Neural cell (in vitro differentiated cells): ENCODE measurements around the gene RNASEH1. TPM values are rescaled to one million over a fixed set of nuclear protein-coding genes. Genes with fewer than 3 reads are reported as not detected.

Experiments
- H2AFZ ChIP-seq: fragments of 200-600, 300-800 bp; sonication (generic), shearing (Covaris generic); 2 replicates; pipeline ENCODE4 v1.6.0; 2014; ENCODE audit warnings: low read depth, mild to moderate bottlenecking, antibody characterized with exemption, low read length, moderate library complexity
- H3F3A ChIP-seq: fragments of 200-600 bp; shearing (Covaris generic); 2 replicates; pipeline ENCODE4 v1.6.1; 2016; ENCODE audit warnings: mild to moderate bottlenecking, moderate library complexity, mixed read lengths, antibody characterized with exemption, low read length; ENCODE audit not compliant: insufficient read depth, poor library complexity, severe bottlenecking
- H3K27ac ChIP-seq: fragments of 200-600, 300-800 bp; sonication (generic), shearing (Covaris generic); 2 replicates; pipeline ENCODE4 v1.5.1; 2014; ENCODE audit warnings: mild to moderate bottlenecking, low read length, moderate library complexity
- H3K27me3 ChIP-seq: fragments of 300-800, 200-600 bp; sonication (generic), shearing (Covaris generic); 2 replicates; pipeline ENCODE4 v1.6.0; 2014; ENCODE audit warnings: mild to moderate bottlenecking, low read depth, low read length, moderate library complexity; ENCODE audit not compliant: insufficient read depth
- H3K36me3 ChIP-seq: fragments of 300-800, 200-600 bp; sonication (generic), shearing (Covaris generic); 2 replicates; pipeline ENCODE4 v1.5.1; 2014; ENCODE audit warnings: mild to moderate bottlenecking, antibody characterized with exemption, low read length, moderate library complexity; ENCODE audit not compliant: insufficient read depth
- H3K4me2 ChIP-seq: fragments of 300-800, 200-600 bp; sonication (generic), shearing (Covaris generic); 2 replicates; pipeline ENCODE4 v1.6.0; 2014; ENCODE audit warnings: mild to moderate bottlenecking, low read length
- H3K4me3 ChIP-seq: fragments of 300-800, 200-600 bp; sonication (generic), shearing (Covaris generic); 2 replicates; pipeline ENCODE4 v1.5.1; 2014; ENCODE audit warnings: mild to moderate bottlenecking, low read length, moderate library complexity
- H3K79me2 ChIP-seq: fragments of 200-600 bp; shearing (Covaris generic); replicated peaks from 2 replicates; pipeline ENCODE4 v1.6.0; 2014; ENCODE audit warnings: mild to moderate bottlenecking, low read length, moderate library complexity; ENCODE audit not compliant: insufficient read depth
- H3K9ac ChIP-seq: fragments of 300-800, 200-600 bp; sonication (generic), shearing (Covaris generic); 2 replicates; pipeline ENCODE4 v1.6.1; 2016; ENCODE audit warnings: mild to moderate bottlenecking, low read length, mixed read lengths
- H3K9me2 ChIP-seq: fragments of 200-600 bp; shearing (Covaris generic); 2 replicates; pipeline ENCODE4 v1.6.1; 2016; ENCODE audit warnings: mild to moderate bottlenecking, low read length, mixed read lengths; ENCODE audit not compliant: insufficient read depth
- H3K9me3 ChIP-seq: fragments of 200-600, 300-800 bp; sonication (generic), shearing (Covaris generic); 2 replicates; pipeline ENCODE4 v1.6.1; 2016; ENCODE audit warnings: mild to moderate bottlenecking, mixed run types, low read length, moderate library complexity, mixed read lengths
- H4K20me1 ChIP-seq: fragments of 200-600 bp; shearing (Covaris generic); 2 replicates; pipeline ENCODE4 v1.6.1; 2016; ENCODE audit warnings: mild to moderate bottlenecking, mixed run types; ENCODE audit not compliant: insufficient read depth
- EP300 ChIP-seq: fragments of 450-650 bp; conservative IDR thresholded peaks from 2 replicates; pipeline ENCODE4 v1.6.1; 2014; ENCODE audit warnings: antibody characterized with exemption, mild to moderate bottlenecking, moderate library complexity; ENCODE audit not compliant: poor library complexity, severe bottlenecking
- EZH2 ChIP-seq: fragments of 200-600, 300-800 bp; shearing (Covaris generic), sonication (generic); IDR thresholded peaks from 2 replicates; pipeline ENCODE4 v1.6.1; 2014; ENCODE audit warnings: antibody characterized with exemption, low read length, borderline replicate concordance, mild to moderate bottlenecking; ENCODE audit not compliant: insufficient read depth, poor library complexity, severe bottlenecking
- MXI1 ChIP-seq: fragments of 450-650 bp; conservative IDR thresholded peaks from 2 replicates; pipeline ENCODE4 v1.6.1; 2014; ENCODE audit warnings: antibody characterized with exemption, mild to moderate bottlenecking; ENCODE audit not compliant: poor library complexity, severe bottlenecking
- POLR2AphosphoS5 ChIP-seq: IDR thresholded peaks from 2 replicates; pipeline ENCODE4 v1.6.1; 2012
- RAD21 ChIP-seq: fragments of 450-650 bp; conservative IDR thresholded peaks from 2 replicates; pipeline ENCODE4 v1.6.1; 2014; ENCODE audit warnings: antibody characterized with exemption, mild to moderate bottlenecking, moderate library complexity
- SMC3 ChIP-seq: fragments of 450-650 bp; conservative IDR thresholded peaks from 2 replicates; pipeline ENCODE4 v1.6.1; 2014; ENCODE audit warnings: antibody characterized with exemption, mild to moderate bottlenecking, moderate library complexity; ENCODE audit not compliant: poor library complexity
- TAF1 ChIP-seq: IDR thresholded peaks from 2 replicates; pipeline ENCODE4 v1.6.1; 2012; ENCODE audit warnings: low read depth
- polyA plus RNA-seq: library from polyadenylated mRNA; depleted of rRNA; stranded (reverse); fragments of >200 nt; gene quantifications from 2 replicates; pipeline ENCODE4 v1.2.3, GENCODE V29; 2014
- TF ChIP-seq, protein P1 (sequence below): IDR thresholded peaks from 2 replicates; pipeline ENCODE4 v1.6.1; 2012; ENCODE audit warnings: borderline replicate concordance
- TF ChIP-seq, protein P2 (sequence below): fragments of 450-650 bp; IDR thresholded peaks from 2 replicates; pipeline ENCODE4 v1.5.1; 2014; ENCODE audit warnings: antibody characterized with exemption, mild to moderate bottlenecking, moderate library complexity; ENCODE audit not compliant: poor library complexity, severe bottlenecking

Gene RNASEH1
- polyA plus RNA-seq, 1 donor from 2014 or later: 23.4 TPM

DNA sequence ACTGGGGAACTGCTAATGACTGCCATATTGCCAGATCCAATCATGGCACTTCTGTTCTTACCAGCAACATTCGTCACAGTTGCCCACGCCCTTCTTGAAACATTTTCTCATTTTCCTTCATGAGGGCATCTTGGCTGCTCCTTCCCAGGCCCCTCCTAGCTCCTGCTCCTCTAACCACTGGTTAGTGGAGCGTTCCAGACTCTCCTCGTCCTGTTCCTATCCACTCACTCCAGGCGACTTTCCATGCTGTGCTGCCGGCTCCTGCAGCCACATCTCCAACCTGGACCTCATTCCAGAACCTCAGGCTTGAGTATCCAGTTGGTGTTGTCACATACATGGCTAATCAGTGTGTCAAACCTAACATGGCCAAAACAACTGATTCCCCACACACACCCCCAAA, 37.5 kb downstream of the RNASEH1 start:
- Histone ChIP-seq H3K4me3 (peak overlapping the region; percentile 83), H3K79me2 (no peaks in the 10 kb centered on the region), H3K36me3 (no peaks in the 10 kb centered on the region), H2AFZ (no peak overlapping the region), H3K9me2 (no peaks in the 10 kb centered on the region), H3K4me2 (no peak overlapping the region), H3K9ac (no peak overlapping the region), H3F3A (no peaks in the 10 kb centered on the region), H4K20me1 (no peaks in the 10 kb centered on the region), H3K27ac (no peak overlapping the region), H3K27me3 (no peaks in the 10 kb centered on the region), H3K9me3 (no peaks in the 10 kb centered on the region)
- TF ChIP-seq MXI1 (no peak), POLR2AphosphoS5 (no peak), EP300 (no peak), EZH2 (no peak), TAF1 (no peak), RAD21 (no peak), SMC3 (no peak)
- TF ChIP-seq, protein P1, sequence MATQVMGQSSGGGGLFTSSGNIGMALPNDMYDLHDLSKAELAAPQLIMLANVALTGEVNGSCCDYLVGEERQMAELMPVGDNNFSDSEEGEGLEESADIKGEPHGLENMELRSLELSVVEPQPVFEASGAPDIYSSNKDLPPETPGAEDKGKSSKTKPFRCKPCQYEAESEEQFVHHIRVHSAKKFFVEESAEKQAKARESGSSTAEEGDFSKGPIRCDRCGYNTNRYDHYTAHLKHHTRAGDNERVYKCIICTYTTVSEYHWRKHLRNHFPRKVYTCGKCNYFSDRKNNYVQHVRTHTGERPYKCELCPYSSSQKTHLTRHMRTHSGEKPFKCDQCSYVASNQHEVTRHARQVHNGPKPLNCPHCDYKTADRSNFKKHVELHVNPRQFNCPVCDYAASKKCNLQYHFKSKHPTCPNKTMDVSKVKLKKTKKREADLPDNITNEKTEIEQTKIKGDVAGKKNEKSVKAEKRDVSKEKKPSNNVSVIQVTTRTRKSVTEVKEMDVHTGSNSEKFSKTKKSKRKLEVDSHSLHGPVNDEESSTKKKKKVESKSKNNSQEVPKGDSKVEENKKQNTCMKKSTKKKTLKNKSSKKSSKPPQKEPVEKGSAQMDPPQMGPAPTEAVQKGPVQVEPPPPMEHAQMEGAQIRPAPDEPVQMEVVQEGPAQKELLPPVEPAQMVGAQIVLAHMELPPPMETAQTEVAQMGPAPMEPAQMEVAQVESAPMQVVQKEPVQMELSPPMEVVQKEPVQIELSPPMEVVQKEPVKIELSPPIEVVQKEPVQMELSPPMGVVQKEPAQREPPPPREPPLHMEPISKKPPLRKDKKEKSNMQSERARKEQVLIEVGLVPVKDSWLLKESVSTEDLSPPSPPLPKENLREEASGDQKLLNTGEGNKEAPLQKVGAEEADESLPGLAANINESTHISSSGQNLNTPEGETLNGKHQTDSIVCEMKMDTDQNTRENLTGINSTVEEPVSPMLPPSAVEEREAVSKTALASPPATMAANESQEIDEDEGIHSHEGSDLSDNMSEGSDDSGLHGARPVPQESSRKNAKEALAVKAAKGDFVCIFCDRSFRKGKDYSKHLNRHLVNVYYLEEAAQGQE: no peak
- TF ChIP-seq, protein P2, sequence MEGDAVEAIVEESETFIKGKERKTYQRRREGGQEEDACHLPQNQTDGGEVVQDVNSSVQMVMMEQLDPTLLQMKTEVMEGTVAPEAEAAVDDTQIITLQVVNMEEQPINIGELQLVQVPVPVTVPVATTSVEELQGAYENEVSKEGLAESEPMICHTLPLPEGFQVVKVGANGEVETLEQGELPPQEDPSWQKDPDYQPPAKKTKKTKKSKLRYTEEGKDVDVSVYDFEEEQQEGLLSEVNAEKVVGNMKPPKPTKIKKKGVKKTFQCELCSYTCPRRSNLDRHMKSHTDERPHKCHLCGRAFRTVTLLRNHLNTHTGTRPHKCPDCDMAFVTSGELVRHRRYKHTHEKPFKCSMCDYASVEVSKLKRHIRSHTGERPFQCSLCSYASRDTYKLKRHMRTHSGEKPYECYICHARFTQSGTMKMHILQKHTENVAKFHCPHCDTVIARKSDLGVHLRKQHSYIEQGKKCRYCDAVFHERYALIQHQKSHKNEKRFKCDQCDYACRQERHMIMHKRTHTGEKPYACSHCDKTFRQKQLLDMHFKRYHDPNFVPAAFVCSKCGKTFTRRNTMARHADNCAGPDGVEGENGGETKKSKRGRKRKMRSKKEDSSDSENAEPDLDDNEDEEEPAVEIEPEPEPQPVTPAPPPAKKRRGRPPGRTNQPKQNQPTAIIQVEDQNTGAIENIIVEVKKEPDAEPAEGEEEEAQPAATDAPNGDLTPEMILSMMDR: no peak

DNA sequence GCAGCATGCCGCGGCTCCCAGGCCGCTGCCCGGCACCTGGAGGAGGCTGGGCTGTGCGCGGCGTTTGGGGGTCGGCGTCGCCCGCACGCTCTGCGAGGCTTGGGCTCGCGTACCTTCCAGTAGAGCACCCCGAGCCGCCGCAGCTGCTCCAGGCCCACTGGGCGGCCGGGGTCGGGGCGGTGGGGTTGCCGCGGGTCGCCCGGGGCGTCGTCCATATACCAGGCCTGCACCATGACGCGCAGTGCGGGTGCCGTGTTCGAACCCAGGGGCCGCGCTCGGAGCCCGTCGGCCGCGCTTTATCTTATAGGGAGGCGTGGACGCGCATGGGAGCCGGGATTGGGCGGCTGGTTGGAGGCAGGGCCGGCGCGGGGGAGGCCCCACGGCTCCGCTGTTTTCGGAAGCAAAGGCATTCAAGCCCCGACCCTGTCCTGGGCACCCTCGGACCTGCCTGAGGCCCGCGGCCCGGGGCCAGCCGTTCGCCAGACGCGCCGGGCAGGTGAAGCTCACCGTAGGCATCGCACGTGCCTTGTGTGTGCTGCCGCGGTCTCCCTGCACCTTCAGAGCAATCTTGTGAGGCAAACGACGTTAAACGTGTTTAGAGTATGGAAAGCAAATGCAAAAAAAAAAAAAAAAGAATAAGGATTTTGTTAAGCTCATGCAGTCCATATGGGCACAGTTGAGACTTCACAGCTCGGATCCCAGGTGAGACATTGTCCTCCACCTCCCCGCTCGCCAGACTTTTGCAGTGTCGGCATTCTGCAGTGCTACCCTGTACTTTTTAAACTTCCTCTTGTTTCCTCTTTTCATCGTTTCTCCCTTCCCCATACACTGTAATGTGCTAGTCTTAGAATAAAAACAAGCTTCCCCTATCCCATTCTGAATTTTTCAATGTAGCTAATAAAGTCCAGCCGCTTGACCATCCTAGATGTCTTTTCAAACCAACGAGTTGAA, 38.6 kb downstream of the RNASEH1 start, which contains the start of gene ADI1:
Gene ADI1 (minus strand): TSS at position 277 of the 951 bp plus-strand sequence. CDS start 44 bp downstream, at position 233.
- no peak for TF ChIP-seq EZH2
- TF ChIP-seq POLR2AphosphoS5: peak; percentile 89
- TF ChIP-seq, protein P2: no peak
- TF ChIP-seq EP300: peak; percentile 19
- TF ChIP-seq, protein P1: no peak
- no peak for TF ChIP-seq RAD21
- no peak for TF ChIP-seq SMC3
- peak; percentile 54 for TF ChIP-seq MXI1
- TF ChIP-seq TAF1: peak; percentile 29
- Histone ChIP-seq H3F3A (no peaks in the 10 kb centered on the region), H3K79me2 (no peaks in the 10 kb centered on the region), H3K9me2 (no peaks in the 10 kb centered on the region), H3K27me3 (no peaks in the 10 kb centered on the region), H3K36me3 (no peaks in the 10 kb centered on the region), H3K9me3 (no peaks in the 10 kb centered on the region), H3K9ac (peak within 1 kb of the TSS; percentile 95), H2AFZ (peak within 1 kb of the TSS; percentile 94), H3K4me3 (peak within 1 kb of the TSS; percentile 83), H3K27ac (peak within 1 kb of the TSS; percentile 97), H3K4me2 (peak within 1 kb of the TSS; percentile 98), H4K20me1 (no peaks in the 10 kb centered on the region)
